PC-3 (cell line): ENCODE measurements around the gene TMEM143.

Experiments used
- CTCF ChIP-seq: fragments of 300-600 bp; sonication (generic); conservative IDR thresholded peaks from 2 replicates; pipeline ENCODE4 v1.5.1; 2017; ENCODE audit warnings: antibody characterized with exemption, low read depth, mild to moderate bottlenecking, low read length
- EZH2 ChIP-seq: fragments of 300-600 bp; sonication (generic); IDR thresholded peaks from one replicate; pipeline ENCODE4 v1.6.1; 2017; ENCODE audit warnings: antibody characterized with exemption, mild to moderate bottlenecking, low read length; ENCODE audit not compliant: unreplicated experiment

- no peak for TF ChIP-seq CTCF
- TF ChIP-seq EZH2: no peak
Observed at GRCh38 chr19:48311384-48311783, 52.4 kb downstream of the TMEM143 start.
